IPS-15b (cell line): Measurements from ENCODE around the gene EPN1.
A peak's percentile ranks its signal among the peaks of the same experiment; 100 is the strongest.

Experiments used
- H3K27me3 ChIP-seq: one replicate; pipeline ENCODE4 v1.6.1; 2013; ENCODE audit warnings: low read length; ENCODE audit not compliant: control insufficient read depth, insufficient read depth
- H3K36me3 ChIP-seq: one replicate; pipeline ENCODE4 v1.6.1; 2013; ENCODE audit warnings: low read length; ENCODE audit not compliant: control insufficient read depth, insufficient read depth
- H3K4me1 ChIP-seq: one replicate; pipeline ENCODE4 v1.6.1; 2013; ENCODE audit warnings: mild to moderate bottlenecking, low read length; ENCODE audit not compliant: control insufficient read depth, insufficient read depth
- H3K4me3 ChIP-seq: one replicate; pipeline ENCODE4 v1.5.1; 2013; ENCODE audit warnings: low read depth, low read length
- H3K9ac ChIP-seq: one replicate; pipeline ENCODE4 v1.6.1; 2013; ENCODE audit warnings: low read depth, mild to moderate bottlenecking, low read length
- H3K9me3 ChIP-seq: one replicate; pipeline ENCODE4 v1.6.1; 2013; ENCODE audit warnings: mild to moderate bottlenecking, low read length; ENCODE audit not compliant: control insufficient read depth, insufficient read depth

Gene EPN1

GRCh38 chr19:55674841-55675660 is at the start of gene EPN1:
Gene EPN1 (plus strand): TSS chr19:55675226. CDS start chr19:55678628, 3,402 bp downstream.
- Histone ChIP-seq H3K36me3 (peaks cover 25% of the 10 kb centered on the region), H3K4me3 (peak within 1 kb of the TSS; percentile 90), H3K9me3 (no peaks in the 10 kb centered on the region), H3K9ac (peak within 1 kb of the TSS; percentile 80), H3K4me1 (peaks cover 2% of the 10 kb centered on the region), H3K27me3 (no peaks in the 10 kb centered on the region)

- no peaks in the 10 kb centered on the region for H3K9me3 ChIP-seq
- H3K9ac ChIP-seq = no peak overlapping the region
- no peaks in the 10 kb centered on the region for H3K4me1 ChIP-seq
- no peaks in the 10 kb centered on the region for H3K27me3 ChIP-seq
- H3K4me3 ChIP-seq = no peak overlapping the region
- no peaks in the 10 kb centered on the region for H3K36me3 ChIP-seq
These were observed 48.7 kb upstream of the EPN1 start for GRCh38 chr19:55626350-55626749.

GRCh38 chr19:55632463-55632834 is 42.6 kb upstream of the EPN1 start:
- Histone ChIP-seq H3K27me3 (no peaks in the 10 kb centered on the region), H3K36me3 (peaks cover 4% of the 10 kb centered on the region), H3K9me3 (no peaks in the 10 kb centered on the region), H3K4me1 (peaks cover 6% of the 10 kb centered on the region), H3K9ac (no peak overlapping the region), H3K4me3 (no peak overlapping the region)

GRCh38 chr19:55633861-55634260 is 41.2 kb upstream of the EPN1 start:
- Histone ChIP-seq H3K9me3 (no peaks in the 10 kb centered on the region), H3K36me3 (peaks cover 4% of the 10 kb centered on the region), H3K4me3 (no peak overlapping the region), H3K27me3 (no peaks in the 10 kb centered on the region), H3K4me1 (peaks cover 6% of the 10 kb centered on the region), H3K9ac (no peak overlapping the region)

- peaks cover 4% of the 10 kb centered on the region for H3K36me3 ChIP-seq
- peak overlapping the region; percentile 100 for H3K4me3 ChIP-seq
- no peaks in the 10 kb centered on the region for H3K27me3 ChIP-seq
- H3K4me1 ChIP-seq = peaks cover 6% of the 10 kb centered on the region
- H3K9ac ChIP-seq = peak overlapping the region; percentile 99
- H3K9me3 ChIP-seq = no peaks in the 10 kb centered on the region
These were observed 39.7 kb upstream of the EPN1 start for GRCh38 chr19:55635334-55635717.

GRCh38 chr19:55635856-55636440 is 39.1 kb upstream of the EPN1 start:
- no peaks in the 10 kb centered on the region for H3K9me3 ChIP-seq
- H3K27me3 ChIP-seq = no peaks in the 10 kb centered on the region

GRCh38 chr19:55636723-55637122 is 38.3 kb upstream of the EPN1 start:
- no peak overlapping the region for H3K9ac ChIP-seq

More at GRCh38 chr19:55635856-55636440, 39.1 kb upstream of the EPN1 start:
- Histone ChIP-seq H3K9ac (peak overlapping the region; percentile 99), H3K36me3 (peaks cover 4% of the 10 kb centered on the region), H3K4me1 (peaks cover 6% of the 10 kb centered on the region), H3K4me3 (peak overlapping the region; percentile 100)

GRCh38 chr19:55637534-55637933 is 37.5 kb upstream of the EPN1 start:
- H3K9ac ChIP-seq = no peak overlapping the region
- H3K36me3 ChIP-seq = peaks cover 4% of the 10 kb centered on the region
- peaks cover 6% of the 10 kb centered on the region for H3K4me1 ChIP-seq
- H3K4me3 ChIP-seq = no peak overlapping the region
- no peaks in the 10 kb centered on the region for H3K27me3 ChIP-seq
- H3K9me3 ChIP-seq = no peaks in the 10 kb centered on the region

More at GRCh38 chr19:55636723-55637122, 38.3 kb upstream of the EPN1 start:
- Histone ChIP-seq H3K36me3 (peaks cover 4% of the 10 kb centered on the region), H3K9me3 (no peaks in the 10 kb centered on the region), H3K27me3 (no peaks in the 10 kb centered on the region), H3K4me3 (no peak overlapping the region), H3K4me1 (peaks cover 6% of the 10 kb centered on the region)

- H3K36me3 ChIP-seq = peaks cover 4% of the 10 kb centered on the region
- no peak overlapping the region for H3K4me3 ChIP-seq
- no peaks in the 10 kb centered on the region for H3K27me3 ChIP-seq
- no peaks in the 10 kb centered on the region for H3K9me3 ChIP-seq
- H3K4me1 ChIP-seq = peaks cover 6% of the 10 kb centered on the region
- no peak overlapping the region for H3K9ac ChIP-seq
These were observed 36.1 kb upstream of the EPN1 start for GRCh38 chr19:55638864-55639359.

GRCh38 chr19:55640043-55640576 is 34.9 kb upstream of the EPN1 start:
- Histone ChIP-seq H3K36me3 (peaks cover 9% of the 10 kb centered on the region), H3K4me1 (peaks cover 6% of the 10 kb centered on the region), H3K27me3 (no peaks in the 10 kb centered on the region), H3K9me3 (no peaks in the 10 kb centered on the region), H3K4me3 (peak overlapping the region; percentile 85), H3K9ac (peak overlapping the region; percentile 47)

- Histone ChIP-seq H3K27me3 (no peaks in the 10 kb centered on the region), H3K36me3 (peaks cover 13% of the 10 kb centered on the region), H3K4me3 (peak within 1 kb of the TSS; percentile 85), H3K4me1 (peaks cover 5% of the 10 kb centered on the region), H3K9ac (peak within 1 kb of the TSS; percentile 66), H3K9me3 (no peaks in the 10 kb centered on the region)
These were observed 34.2 kb upstream of the EPN1 start, which contains the start of gene ZNF580 for GRCh38 chr19:55640577-55641425. Gene ZNF580 (plus strand): TSS chr19:55641002. CDS start chr19:55642509, 1,507 bp downstream.
